Upper lobe of left lung (tissue), 4 donors: ENCODE results near the gene GORASP1.

Source experiments
- CTCF ChIP-seq, 6 experiments: fragments of 450-650 bp in 4 of 6; fragments of 200-600 bp in 2 of 6; sonication (generic) in 2 of 6; IDR thresholded peaks; one replicate each; pipeline ENCODE4 v1.5.1; 2016 to 2019; ENCODE audit warnings: antibody characterized with exemption in 6 of 6
- POLR2A ChIP-seq, 4 donors: fragments of 450-650 bp; IDR thresholded peaks; one replicate each; pipeline ENCODE4 v1.5.1; 2016 to 2017; ENCODE audit warnings: antibody characterized with exemption in 4 of 4, mild to moderate bottlenecking in 2 of 4

- no peak for TF ChIP-seq POLR2A (IDR thresholded peaks at IDR 0.05)
- TF ChIP-seq CTCF (IDR thresholded peaks at IDR 0.05), result no peak
Measured at GRCh38 chr3:39134305-39134704, 26.9 kb upstream of the GORASP1 start.
